Heart left ventricle (tissue), 13 donors: ENCODE measurements around the gene KLF15.

ENCODE experiments used
- POLR2A ChIP-seq, 2 donors: fragments of 450-650 bp; IDR thresholded peaks; one replicate each; pipeline ENCODE4 v1.6.1; 2017; ENCODE audit warnings: antibody characterized with exemption in 2 of 2, mild to moderate bottlenecking in 2 of 2, moderate library complexity in 2 of 2
- TF ChIP-seq, protein P1 (sequence below), 12 donors: fragments of 200-600 bp; sonication (generic) in 4 of 12; IDR thresholded peaks; one replicate each; pipeline versions ENCODE4 v1.5.0 to v1.8.0; 2018 to 2022; ENCODE audit warnings: antibody characterized with exemption in 12 of 12, mild to moderate bottlenecking in 5 of 12
- donor health status: ischemic (EF 13 %, LVEDD 7.1; RV severe dilation, severe dysfunction).
- donor health status: DM: no; HTN: yes; CAD: no.
- donor health status: DM: no; HTN: no; CAD: no.
- donor health status: ischemic (EF 25% LVEDD 6.9; RV normal size, moderate dysfunction).
- donor health status: ischemic (EF 25% LVEDD 5.7; RV mildly dilated, moderate dysfunction).
- donor health status: ischemic (EF 35%, LVEDD 5.7; RV mildly dilated, moderate dysfunction).
- donor health status: nonischemic (EF 11% LVEDD 7.7; RV severe dilation, severe dysfunction).
- donor health status: DM: yes; HTN: yes; CAD: no.
- donor health status: PGD.
- donor health status: ischemic (EF 29% LVEDD 5.4; RV normal size, mild dysfunction).
- donor health status: nonischemic (EF 23%, LVEDD 6.1; RV moderate dilation, normal function).

DNA sequence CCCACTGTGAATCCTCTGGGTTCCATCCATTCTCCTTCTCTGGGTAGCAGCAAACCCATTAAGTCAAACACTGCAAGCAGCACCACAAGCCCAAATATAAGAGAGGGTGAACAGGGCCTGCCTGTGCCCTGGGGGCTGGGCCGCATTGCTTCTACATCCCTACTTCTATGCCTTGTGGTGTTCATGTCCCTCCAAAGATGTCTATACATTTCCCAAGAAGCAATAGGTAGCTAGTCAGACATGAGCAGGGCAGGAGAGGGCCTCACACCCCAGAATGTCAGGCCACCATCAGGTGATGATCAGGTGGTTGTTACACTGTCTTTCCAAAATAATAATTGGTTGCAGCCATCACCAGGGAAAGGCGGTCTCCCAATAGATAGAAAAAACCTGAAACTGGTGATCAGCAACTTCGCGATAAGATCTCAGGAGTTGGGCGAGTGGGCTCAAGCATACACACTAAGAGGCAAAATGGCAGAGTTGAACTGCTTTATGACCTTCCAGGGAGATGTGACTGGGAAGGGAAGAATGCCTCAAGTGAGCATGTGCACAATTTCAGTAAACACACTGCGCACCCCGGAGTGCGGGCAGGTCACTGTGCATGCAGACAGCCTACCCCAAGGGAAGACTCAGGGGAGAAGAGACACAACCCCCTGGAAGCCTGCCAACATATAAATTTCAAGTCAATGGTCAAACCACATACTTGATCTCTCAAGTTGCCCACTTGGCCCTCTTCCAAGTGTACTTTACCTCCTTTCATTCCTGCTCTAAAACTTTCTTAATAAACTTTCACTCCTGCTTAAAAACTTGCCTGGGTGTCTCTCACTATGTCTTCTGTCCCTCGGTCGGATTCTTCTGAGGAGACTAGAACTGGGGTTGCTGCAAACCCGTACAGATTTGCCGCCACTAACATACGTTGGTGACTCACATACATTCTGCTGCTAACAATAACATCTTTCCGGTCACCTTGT is 39.9 kb downstream of the KLF15 start:
- TF ChIP-seq, protein P1, sequence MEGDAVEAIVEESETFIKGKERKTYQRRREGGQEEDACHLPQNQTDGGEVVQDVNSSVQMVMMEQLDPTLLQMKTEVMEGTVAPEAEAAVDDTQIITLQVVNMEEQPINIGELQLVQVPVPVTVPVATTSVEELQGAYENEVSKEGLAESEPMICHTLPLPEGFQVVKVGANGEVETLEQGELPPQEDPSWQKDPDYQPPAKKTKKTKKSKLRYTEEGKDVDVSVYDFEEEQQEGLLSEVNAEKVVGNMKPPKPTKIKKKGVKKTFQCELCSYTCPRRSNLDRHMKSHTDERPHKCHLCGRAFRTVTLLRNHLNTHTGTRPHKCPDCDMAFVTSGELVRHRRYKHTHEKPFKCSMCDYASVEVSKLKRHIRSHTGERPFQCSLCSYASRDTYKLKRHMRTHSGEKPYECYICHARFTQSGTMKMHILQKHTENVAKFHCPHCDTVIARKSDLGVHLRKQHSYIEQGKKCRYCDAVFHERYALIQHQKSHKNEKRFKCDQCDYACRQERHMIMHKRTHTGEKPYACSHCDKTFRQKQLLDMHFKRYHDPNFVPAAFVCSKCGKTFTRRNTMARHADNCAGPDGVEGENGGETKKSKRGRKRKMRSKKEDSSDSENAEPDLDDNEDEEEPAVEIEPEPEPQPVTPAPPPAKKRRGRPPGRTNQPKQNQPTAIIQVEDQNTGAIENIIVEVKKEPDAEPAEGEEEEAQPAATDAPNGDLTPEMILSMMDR (IDR thresholded peaks at IDR 0.05): no peak
- no peak for TF ChIP-seq POLR2A (IDR thresholded peaks at IDR 0.05)
